ENCODE data around the gene SHB.

GRCh38 chr9:37944671-37945481, 124.2 kb downstream of the SHB start:
- TF ChIP-seq CTCF (IDR thresholded peaks at IDR 0.05) = no peak
- TF ChIP-seq POLR2A (IDR thresholded peaks at IDR 0.05) = no peak
- TF ChIP-seq POLR2AphosphoS5 (IDR thresholded peaks at IDR 0.05) = no peak

All from prostate gland (tissue), 2 donors.